Esophagus squamous epithelium (tissue), 4 donors: Measurements from ENCODE around the gene HRCT1.

Source experiments
- POLR2A ChIP-seq, 4 donors: fragments of 450-650 bp; IDR thresholded peaks; one replicate each; pipeline ENCODE4 v1.6.1; 2017; ENCODE audit warnings: antibody characterized with exemption in 4 of 4, mild to moderate bottlenecking in 4 of 4, moderate library complexity in 3 of 4
- TF ChIP-seq, protein P1 (sequence below), 6 experiments: fragments of 450-650 bp in 4 of 6; fragments of 200-600 bp in 2 of 6; sonication (generic) in 2 of 6; IDR thresholded peaks; one replicate each; pipeline ENCODE4 v1.5.1; 2016 to 2019; ENCODE audit warnings: antibody characterized with exemption in 6 of 6, mild to moderate bottlenecking in 4 of 6, moderate library complexity in 4 of 6

DNA sequence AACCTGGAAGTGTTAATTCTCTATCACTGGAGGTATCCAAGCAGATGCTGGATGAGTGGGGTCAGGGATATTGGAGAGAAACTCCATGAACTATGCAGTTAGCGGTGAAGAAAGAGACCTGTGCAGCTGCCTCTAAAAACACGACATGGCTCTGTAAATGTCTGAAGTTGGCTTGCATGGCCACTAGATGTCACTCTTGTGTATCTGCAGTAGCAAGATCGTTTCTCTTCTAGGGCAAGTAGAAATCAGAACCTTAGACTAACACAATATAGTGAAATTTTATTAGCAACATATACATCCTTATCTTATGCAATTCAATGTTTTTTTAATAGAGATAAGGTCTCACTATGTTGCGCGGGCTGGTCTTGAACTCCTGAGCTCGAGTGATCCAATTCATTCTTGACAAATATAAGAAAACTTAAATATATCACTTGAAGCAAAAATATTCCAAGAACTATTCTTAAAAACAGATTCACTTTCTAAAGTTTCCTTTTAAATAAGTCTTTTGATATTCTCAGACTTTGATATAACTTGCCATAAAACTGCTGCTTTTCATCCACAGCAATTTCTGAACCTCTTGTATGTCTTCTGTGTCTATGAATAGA, 49.0 kb downstream of the HRCT1 start:
- TF ChIP-seq, protein P1, sequence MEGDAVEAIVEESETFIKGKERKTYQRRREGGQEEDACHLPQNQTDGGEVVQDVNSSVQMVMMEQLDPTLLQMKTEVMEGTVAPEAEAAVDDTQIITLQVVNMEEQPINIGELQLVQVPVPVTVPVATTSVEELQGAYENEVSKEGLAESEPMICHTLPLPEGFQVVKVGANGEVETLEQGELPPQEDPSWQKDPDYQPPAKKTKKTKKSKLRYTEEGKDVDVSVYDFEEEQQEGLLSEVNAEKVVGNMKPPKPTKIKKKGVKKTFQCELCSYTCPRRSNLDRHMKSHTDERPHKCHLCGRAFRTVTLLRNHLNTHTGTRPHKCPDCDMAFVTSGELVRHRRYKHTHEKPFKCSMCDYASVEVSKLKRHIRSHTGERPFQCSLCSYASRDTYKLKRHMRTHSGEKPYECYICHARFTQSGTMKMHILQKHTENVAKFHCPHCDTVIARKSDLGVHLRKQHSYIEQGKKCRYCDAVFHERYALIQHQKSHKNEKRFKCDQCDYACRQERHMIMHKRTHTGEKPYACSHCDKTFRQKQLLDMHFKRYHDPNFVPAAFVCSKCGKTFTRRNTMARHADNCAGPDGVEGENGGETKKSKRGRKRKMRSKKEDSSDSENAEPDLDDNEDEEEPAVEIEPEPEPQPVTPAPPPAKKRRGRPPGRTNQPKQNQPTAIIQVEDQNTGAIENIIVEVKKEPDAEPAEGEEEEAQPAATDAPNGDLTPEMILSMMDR (IDR thresholded peaks at IDR 0.05): peak; percentile 59 to 83 (median 74)
- no peak for TF ChIP-seq POLR2A (IDR thresholded peaks at IDR 0.05)
